Esophagus squamous epithelium (tissue), 4 donors: ENCODE measurements around the gene LRRK2.

ENCODE experiments used
- POLR2A ChIP-seq, 4 donors: fragments of 450-650 bp; IDR thresholded peaks; one replicate each; pipeline ENCODE4 v1.6.1; 2017; ENCODE audit warnings: antibody characterized with exemption in 4 of 4, mild to moderate bottlenecking in 4 of 4, moderate library complexity in 3 of 4
- TF ChIP-seq, protein P1 (sequence below), 6 experiments: fragments of 450-650 bp in 4 of 6; fragments of 200-600 bp in 2 of 6; sonication (generic) in 2 of 6; IDR thresholded peaks; one replicate each; pipeline ENCODE4 v1.5.1; 2016 to 2019; ENCODE audit warnings: antibody characterized with exemption in 6 of 6, mild to moderate bottlenecking in 4 of 6, moderate library complexity in 4 of 6

GRCh38 chr12:40344312-40344711 is 119.5 kb downstream of the LRRK2 start:
- TF ChIP-seq, protein P1, sequence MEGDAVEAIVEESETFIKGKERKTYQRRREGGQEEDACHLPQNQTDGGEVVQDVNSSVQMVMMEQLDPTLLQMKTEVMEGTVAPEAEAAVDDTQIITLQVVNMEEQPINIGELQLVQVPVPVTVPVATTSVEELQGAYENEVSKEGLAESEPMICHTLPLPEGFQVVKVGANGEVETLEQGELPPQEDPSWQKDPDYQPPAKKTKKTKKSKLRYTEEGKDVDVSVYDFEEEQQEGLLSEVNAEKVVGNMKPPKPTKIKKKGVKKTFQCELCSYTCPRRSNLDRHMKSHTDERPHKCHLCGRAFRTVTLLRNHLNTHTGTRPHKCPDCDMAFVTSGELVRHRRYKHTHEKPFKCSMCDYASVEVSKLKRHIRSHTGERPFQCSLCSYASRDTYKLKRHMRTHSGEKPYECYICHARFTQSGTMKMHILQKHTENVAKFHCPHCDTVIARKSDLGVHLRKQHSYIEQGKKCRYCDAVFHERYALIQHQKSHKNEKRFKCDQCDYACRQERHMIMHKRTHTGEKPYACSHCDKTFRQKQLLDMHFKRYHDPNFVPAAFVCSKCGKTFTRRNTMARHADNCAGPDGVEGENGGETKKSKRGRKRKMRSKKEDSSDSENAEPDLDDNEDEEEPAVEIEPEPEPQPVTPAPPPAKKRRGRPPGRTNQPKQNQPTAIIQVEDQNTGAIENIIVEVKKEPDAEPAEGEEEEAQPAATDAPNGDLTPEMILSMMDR (IDR thresholded peaks at IDR 0.05) = no peak
- TF ChIP-seq POLR2A (IDR thresholded peaks at IDR 0.05) = no peak
